HuH-7 (cell line): ENCODE results near the gene TAPBP.
"Not testable (repeated sequence)": the region's sequence is repeated elsewhere in the genome, so short reads cannot be mapped to it uniquely, and the experiment has no call there.

Experiments used
- DNase-seq: peaks from one replicate; pipeline ENCODE4 v3.0.0; 2011; ENCODE audit warnings: low spot score

The TAPBP gene

DNA sequence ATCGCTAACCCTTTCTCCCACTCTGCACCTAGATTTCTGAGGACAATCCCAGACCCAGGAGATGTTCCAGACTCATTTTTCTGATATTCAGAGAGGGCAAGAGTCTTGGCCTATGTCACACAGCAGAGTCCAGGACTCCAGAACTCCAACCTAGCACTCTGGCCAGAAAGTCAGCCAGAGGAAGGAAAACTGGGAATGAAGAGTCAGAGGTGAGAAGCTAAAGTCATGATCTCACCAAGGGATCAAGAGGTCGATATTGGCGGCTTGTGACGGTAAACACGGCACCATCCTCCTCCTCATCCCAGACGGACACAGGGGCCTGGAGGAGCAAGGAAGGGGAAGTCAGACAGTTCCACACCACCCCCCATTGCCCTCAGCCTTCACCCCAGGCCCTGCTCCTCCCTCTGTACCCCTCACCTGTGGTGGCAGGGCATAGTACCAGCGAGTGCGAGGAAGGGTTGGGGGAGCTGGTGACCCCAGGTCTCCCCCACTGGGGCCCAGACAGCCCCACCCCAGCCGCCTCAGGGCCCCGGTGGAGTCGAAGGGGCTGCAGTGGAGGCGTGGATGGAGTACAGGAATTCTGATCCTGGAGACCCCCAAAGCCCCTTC lies 17.0 kb downstream of the TAPBP start:
- DNase-seq, result no peak

DNA sequence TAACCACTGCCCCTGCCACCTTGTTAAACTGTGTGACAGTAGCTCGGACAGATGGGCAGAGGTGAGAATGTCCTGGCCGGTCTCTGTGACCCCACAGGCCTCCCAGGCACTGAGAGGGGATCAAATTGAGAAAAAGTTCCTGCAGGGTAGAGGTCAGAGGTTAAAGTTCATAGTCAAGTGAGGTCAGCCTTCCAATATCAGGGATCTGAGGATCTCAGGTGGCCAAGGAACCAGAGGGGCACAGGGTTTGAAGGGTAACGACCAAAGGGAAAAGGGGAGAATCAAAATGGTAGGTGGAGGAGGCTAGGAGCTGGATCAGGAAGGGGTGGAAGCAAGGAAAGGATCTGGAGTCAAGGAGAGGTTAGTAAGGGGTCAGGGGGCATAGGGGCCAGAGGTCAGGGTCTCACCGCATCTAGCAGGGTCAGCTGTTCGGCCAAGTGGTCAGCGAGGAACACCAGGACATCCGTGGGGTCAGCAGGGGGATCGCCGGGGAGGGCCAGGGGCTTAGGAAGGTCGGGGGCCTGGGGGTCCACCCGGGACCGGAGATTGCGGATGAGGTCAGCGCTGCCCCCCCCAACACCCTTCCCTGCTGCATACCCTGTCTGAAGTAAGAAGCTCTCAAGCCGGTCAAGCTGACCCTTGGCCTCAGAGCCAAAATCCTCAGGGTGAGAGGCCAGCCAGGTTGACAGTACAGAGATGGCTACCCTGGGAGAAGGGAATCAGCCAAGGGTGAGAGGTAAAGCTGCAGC lies 18.1 kb downstream of the TAPBP start:
- no peak for DNase-seq

DNA sequence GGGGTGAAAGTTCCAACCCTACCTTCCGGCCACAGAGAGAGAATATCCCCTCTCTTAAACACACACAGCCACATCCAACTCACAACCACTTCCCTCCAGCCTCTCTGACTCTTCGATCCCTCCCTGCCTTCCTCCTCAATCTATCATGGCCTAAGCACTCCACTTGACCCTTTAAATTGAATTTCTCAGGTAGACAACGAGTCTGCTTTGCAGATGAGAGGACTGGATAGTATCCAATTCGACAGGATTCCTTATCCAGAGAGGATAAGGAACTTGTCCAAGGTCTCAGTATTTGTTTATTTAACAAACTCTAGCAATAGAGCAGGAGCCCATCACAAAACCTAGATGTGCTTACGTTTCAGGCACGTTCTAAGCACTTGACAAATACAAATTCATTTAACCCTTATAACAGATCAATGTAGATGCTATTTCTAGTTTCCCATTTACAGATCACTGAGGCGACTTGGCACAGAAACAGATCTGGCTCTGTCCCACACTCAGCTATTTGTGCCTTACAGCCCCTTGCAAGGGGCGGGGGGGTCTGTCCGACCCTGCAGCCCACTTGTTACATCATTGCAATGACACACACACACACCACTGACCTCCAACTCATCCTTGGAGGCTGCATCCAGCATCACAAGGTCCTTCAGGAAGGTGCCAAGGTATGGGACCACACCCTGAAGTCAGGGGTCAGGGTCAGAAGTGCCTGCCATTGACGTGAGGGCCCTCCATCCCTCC lies 19.6 kb downstream of the TAPBP start:
- no peak for DNase-seq

DNA sequence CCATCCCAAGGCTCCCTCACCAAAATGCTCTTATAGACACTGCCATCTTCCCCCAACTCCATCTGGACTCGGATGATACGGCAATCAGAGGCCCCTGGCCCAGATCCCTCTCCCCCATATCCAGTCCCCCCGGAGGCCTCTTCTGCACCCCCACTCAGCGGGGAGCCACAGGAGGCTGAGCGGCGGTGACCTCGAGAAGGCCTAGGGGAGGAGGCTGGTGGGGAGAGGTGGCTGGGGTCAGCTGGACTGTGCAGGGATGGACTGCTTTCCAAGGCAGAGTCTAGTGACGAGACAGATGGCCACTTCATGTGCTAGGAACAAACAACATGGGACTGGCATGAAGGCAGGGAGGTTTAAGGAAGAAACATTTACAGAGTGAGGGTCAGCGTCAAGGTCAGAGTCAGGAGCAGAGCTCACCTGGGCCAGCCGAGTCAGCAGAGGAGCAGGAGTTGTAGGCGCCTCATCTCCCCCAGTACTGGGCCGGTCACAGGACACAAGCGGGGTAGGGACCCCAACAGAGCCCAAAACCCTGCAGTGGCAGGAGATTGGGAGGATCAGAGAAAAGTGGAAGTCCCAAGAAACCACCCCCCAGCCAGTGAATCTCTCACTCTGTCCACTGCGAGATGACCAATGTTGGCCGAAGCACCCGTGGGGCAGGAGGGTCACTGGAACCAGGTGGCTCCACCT lies 20.7 kb downstream of the TAPBP start:
- no peak for DNase-seq

DNA sequence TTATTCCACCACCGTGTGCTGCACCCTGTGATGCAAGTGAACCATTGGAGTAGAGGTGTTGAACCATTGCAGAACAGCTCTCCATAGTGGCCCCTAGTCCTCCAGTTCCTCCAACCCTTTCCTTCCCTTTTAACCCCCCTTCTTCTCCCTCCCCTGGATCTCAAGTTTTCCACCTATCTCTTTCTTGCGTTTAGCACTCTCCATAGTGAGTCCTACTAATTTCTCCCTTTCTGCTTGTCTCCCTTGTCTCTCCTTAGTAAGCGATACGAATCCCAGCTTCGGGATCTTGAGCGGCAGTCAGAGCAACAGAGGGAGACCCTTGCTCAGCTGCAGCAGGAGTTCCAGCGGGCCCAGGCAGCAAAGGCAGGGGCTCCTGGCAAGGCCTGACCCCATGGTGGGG lies 23.4 kb downstream of the TAPBP start:
- DNase-seq, result no peak

DNA sequence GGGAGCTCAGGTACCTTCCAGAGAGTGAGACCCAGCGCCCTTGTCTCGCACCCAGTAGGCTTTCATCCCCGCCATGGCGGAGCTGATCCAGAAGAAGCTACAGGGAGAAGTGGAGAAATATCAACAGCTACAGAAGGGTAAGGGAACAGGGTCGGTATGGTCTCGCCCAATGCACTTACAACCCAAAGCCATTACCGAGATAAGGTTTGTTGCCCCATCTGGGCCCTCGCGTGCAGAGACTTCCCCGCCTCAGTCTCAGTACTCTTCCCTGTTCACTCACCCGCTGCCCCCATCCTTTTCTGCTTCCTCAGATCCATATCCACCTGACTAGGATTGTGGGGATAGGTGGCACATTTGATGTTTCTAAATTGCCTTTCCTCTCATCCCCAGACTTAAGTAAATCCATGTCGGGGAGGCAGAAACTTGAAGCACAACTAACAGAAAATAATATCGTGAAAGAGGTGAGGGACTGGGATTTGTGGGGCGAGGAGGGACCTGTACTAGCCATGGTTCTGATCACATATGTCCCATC lies 24.0 kb downstream of the TAPBP start:
- DNase-seq, result no peak

DNA sequence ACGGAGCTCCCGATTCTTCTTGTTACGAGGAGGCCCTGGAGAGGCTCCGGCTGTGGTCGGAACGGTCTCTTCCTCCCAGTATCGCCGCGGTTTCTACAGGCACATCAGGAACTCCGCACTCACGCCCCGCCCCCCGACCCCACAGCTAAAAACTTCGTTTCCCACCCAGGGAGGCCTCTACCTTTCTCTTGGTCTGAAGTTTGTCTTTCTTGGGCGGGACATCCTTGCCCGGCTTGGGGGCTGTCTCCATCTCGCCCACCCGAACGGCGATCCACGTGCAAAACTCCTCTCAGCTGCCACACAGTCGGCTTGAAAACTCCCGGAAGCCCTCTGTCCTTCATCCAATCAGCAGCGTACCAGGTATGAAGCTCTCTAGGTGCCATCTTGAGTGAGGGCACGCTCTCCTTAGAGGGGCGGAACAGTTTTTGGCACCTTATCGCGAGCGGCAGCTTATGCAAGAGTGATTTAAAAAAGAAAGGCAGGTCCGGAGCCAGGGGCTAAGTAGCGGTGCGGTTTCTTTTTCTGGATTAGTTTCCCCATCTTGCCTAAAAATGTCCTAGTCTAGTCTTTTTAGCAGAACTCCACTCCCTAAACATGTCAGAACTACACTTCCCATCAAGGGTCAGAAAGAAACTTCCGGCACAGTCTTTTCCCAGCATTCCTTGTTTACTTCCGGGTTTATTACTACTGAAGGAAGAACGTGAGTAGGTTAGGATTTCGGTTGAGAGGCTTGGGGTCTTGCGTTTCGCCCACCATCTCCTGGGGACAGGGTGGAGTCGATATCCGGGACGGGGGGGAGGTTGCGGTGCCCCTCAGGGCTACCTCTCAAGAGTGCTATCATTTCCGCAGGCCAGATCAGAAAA lies 24.7 kb downstream of the TAPBP start, which contains the start of the genes PFDN6 and WDR46:
PFDN6 (plus strand) TSS at position 681 of the 863 bp plus-strand sequence. CDS start 256 bp downstream, outside the sequence.
WDR46 (minus strand) TSS at position 319 of the 863 bp plus-strand sequence; CDS start at position 250, 69 bp downstream.
- DNase-seq, result peak; percentile 89

DNA sequence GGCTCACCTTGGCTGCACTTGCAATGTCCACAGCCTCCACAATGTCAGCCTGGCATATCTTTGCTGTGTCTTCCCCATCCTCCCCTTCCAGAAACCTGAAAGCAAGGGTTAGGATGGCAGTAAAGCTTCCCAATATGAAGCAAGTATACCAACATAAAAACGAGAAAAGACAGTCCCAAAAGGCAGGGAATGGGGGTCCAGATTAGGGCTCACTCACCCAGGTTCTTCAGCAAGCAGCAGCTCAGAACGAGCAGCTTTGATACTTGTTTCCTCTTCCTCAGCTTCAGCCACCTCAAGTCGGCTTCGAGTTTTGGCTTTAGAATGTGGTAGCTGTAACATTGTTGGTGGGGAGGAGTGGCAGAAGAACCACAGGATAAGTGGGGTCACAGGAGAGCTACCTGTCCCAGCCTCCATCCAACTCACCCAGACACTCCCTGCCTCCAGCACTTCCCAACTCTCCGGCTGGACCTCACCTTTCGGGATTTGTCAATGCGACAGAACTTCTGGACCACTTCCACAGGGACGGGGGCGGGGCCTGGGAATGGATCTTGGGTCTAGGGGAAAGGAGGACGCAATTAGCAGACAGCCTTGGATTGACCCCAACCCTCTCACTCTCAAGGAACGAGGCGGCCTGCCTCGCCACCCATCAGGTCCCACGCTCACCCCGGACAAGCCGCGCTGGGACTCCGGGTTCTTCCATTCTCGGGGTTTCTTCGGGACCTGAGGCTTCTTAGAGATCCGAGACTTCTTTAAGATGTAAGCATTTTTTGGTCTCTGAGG lies 25.5 kb downstream of the TAPBP start:
- DNase-seq, result no peak

DNA sequence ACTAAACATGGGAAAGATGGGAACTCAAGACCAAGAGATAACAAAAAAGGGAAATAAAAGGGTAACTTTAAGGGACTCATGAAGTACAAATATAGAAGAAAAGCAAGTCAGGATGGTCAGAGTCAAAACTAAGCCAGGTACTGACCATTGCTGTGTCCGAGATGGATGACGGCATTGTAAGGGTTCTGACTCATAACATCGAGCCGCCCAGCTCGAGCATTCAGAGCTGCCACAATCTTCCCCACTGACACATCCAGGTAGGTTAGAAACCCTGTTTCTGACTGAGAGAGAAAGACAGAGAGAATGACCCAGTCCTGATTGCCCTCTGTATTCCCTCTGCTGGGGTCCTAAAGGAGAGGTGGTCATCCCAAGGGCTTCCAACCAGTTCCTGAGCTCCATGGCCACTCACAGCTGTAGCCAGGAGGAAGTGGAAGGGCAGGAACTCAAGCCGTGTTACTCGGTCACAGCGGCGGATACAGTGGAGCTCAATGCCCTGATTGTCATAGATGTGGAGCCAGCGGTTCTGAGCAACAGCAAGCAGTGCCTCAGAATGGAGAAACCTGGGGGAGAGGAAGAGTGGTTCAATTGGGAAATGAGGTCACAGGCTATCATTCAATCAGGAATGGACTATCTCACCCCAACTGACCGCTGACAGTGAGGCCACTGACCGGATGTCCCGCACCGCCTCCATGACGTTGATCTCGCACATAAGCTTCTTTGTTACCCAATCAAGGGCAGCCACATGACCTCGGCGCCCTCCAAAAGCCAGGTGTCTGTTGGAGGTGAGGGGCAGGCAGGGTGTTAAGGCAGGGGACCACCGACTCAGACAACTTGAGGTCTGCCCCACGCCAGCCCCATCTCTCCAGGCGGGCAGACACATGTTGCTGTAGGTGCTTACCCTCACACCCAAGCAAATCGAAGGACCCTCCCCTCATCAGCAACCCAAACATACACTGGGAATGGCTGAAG lies 26.6 kb downstream of the TAPBP start:
- no peak for DNase-seq

DNA sequence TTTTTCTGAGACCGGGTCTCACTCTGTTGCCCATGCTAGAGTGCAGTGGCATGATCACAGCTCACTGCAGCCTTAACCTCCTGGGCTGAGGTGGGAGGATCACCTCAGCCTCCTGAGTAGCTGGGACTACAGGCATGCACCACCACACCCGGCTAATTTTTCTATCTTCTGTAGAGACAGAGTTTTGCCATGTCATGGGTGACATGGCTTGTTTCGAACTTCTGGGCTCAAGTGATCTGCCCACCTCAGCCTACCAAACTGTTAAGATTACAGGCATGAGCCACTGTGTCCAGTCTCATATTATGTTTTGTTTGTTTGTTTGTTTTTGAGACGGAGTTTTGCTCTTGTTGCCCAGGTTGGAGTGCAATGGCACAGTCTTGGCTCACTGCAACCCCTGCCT lies 28.7 kb downstream of the TAPBP start:
- not testable (repeated sequence) for DNase-seq

DNA sequence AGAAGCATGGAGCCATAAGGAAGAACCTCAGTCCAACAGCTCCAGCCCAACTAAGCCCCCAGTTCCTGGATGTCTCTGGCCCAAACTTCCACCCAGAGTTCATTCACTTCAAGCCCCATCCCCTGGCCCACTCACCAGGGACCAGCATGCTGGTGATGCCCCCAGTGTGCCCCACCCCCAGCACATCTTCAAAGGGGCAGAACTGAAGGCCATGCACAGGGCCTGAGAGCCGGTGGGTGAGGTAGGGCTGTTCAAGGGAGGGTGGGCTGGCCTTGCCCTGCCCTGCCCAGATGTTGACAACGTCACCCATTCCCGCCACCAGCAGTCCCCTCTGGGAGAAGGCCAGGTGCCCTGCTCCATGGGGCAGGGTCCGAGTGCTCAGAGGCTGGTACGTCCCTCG lies 33.3 kb downstream of the TAPBP start:
- DNase-seq, result no peak

DNA sequence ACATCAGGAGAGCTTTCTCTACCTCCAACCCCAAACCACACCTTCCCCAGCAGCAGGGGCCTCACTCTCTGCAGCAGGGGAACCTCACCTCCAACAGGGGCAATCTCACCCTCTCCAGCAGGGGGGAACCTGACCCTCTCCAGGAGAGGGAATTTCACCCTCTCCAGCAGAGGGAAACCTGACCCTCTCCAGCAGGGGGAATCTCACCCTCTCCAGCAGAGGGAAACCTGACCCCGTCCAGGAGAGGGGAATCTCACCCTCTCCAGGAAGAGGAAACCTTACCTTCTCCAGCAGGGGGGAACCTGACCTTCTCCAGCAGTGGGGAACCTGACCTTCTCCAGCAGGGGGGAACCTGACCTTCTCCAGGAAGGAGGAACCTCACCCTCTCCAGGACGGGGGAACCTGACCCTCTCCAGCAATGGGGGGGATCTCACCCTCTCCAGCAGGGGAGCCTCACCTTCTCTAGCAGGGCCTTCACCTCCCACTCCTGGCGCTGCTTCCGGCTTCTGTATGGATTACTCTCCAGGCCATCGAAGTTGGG lies 33.8 kb downstream of the TAPBP start:
- peak; percentile 79 for DNase-seq

DNA sequence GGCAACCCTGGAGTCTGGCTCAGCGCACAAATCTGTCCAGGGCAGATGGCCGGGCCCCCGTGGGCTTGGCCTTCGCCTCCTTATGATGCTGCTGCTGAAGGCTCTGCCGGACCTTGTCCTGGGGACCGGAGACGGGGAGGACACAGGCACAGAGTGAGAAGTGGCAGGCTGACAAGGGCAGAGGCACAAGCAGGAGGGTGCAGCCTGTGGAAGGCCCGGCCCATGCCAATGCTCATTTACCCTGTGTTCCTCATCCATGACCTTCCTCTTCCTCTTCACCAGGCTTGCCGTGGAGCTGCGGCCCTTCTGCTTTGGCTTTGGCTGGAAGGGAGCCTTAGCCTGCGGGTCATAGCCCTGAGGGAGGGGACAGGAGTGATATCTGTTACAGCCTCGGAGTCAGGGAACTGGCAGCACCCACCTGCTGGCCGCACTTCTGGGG lies 34.6 kb downstream of the TAPBP start:
- no peak for DNase-seq

DNA sequence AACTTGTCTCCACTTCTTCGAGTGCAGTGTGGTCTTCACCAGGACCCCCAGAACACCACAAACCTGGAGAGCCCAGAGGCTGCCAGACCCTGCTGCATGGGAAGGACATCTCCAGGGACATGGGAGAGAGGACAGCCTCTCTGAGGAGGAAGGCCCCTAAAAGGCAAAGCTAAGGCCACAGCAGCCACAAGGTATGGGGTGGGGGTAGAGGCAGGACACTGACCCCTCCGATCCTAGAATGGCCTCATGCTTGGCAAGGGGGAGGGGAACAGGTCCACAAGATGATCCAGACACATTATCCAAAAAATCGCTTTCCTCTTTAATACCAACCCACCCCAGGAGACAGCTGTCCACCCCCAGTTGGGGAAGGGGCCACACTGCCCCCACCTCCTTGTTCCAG lies 35.1 kb downstream of the TAPBP start:
- no peak for DNase-seq

DNA sequence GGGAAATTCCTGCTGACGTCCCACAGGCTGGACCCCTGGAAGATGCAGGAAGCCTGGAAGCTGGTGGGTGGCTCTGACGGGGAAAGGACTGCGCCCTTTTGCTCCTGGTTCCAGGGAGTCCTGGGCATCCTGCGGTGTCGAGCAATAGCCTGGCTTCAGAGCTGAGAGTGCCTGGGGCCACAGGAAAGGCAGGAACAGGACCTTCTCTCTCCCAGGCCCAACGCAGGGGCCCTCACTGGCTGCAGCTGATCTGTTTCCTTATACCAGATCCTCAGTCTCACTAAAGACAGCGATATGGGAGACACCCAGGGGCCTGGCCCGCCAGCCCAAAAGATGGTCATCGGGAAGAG lies 35.5 kb downstream of the TAPBP start:
- no peak for DNase-seq

DNA sequence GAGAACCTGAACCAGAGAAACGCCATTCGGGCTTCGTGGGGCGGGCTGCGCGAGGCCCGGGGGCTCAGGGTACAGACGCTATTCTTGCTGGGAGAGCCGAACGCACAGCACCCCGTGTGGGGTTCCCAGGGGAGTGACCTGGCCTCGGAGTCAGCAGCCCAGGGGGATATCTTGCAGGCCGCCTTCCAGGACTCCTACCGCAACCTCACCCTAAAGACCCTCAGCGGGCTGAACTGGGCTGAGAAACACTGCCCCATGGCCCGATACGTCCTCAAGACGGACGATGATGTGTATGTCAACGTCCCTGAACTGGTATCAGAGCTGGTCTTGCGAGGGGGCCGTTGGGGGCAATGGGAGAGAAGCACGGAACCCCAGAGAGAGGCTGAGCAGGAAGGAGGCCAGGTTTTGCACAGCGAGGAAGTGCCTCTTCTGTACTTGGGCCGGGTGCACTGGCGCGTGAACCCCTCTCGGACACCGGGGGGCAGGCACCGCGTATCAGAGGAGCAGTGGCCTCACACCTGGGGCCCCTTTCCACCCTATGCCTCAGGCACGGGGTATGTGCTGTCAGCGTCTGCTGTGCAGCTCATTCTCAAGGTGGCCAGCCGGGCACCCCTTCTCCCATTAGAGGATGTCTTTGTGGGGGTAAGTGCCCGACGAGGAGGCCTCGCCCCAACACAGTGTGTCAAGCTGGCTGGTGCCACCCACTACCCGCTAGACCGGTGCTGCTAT lies 36.1 kb downstream of the TAPBP start:
- DNase-seq, result no peak

DNA sequence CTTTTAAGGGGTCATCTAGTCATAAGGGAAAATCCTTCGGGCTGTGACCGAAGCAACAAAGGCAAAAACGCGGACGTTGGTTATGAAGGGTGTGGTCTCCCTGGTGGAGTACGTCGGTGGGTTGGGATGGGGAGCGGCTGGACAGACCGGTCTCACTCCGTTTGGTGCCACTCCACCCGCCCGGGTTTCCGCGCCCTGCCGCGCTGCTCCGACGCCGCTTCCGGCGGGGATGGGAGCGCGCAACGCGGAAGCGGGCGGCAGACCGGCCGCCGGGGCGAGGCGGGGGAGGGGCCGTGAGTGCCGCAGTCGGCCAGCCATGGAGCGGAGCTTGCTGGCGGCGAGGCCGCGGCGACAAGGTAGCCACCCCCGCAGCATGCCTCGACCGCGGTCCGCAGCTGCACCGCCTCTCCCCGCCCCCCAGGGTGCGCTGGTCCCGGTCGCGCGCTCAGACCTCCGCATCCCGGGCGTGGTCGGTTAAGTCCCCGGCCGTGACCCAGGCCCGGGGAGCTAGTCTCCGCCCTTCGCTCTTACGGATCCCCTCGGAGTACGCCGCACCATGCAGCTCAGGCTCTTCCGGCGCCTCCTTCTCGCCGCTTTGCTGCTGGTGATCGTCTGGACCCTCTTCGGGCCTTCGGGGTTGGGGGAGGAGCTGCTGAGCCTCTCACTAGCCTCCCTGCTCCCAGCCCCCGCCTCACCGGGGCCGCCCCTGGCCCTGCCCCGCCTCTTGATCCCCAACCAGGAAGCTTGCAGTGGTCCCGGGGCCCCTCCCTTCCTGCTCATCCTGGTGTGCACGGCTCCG lies 36.8 kb downstream of the TAPBP start, which contains the start of gene B3GALT4:
B3GALT4 (plus strand) TSS at position 260 of the 799 bp plus-strand sequence; CDS start at position 557, 297 bp downstream.
- DNase-seq, result no peak
